Stomach (tissue), 9 donors: ENCODE results near the gene ATP1B3. TPM values are rescaled to one million over a fixed set of nuclear protein-coding genes. Genes with fewer than 3 reads are reported as not detected.

Experiments used
- DNase-seq, 2 donors: peaks; one replicate each; pipeline versions ENCODE4 v3.0.0 to v3.0.0-alpha.2; 2013 to 2019
- H3K27ac ChIP-seq, 5 donors: fragments of 200-600 bp in 4 of 5; sonication (generic) in 4 of 5; one replicate each; pipeline ENCODE4 v1.5.1; 2013 to 2019; ENCODE audit warnings: mild to moderate bottlenecking in 1 of 5, moderate library complexity in 1 of 5
- H3K27me3 ChIP-seq, 3 donors: fragments of 200-600 bp; sonication (generic); one replicate each; pipeline ENCODE4 v1.5.1; 2017 to 2019; ENCODE audit warnings: mixed run types in 1 of 3
- H3K36me3 ChIP-seq, 4 donors: fragments of 200-600 bp; sonication (generic); 1 replicate in 3 of 4; 2 replicates in 1 of 4; pipeline ENCODE4 v1.5.1; 2016 to 2019
- H3K4me1 ChIP-seq, 4 donors: fragments of 200-600 bp; sonication (generic); one replicate each; pipeline ENCODE4 v1.5.1; 2016 to 2019
- H3K4me3 ChIP-seq, 4 donors: fragments of 200-600 bp; sonication (generic) in 3 of 4; one replicate each; pipeline ENCODE4 v1.5.1; 2016 to 2019; ENCODE audit warnings: mild to moderate bottlenecking in 1 of 4
- H3K9me3 ChIP-seq, 4 donors: fragments of 200-600 bp; sonication (generic); one replicate each; pipeline ENCODE4 v1.5.1; 2016 to 2019
- EP300 ChIP-seq: sonication (generic); formaldehyde crosslinking; IDR thresholded peaks from one replicate; pipeline ENCODE4 v1.6.1; 2017; ENCODE audit warnings: antibody characterized with exemption
- POLR2A ChIP-seq, 4 donors: fragments of 450-650 bp; IDR thresholded peaks; one replicate each; pipeline ENCODE4 v1.6.1; 2016; ENCODE audit warnings: antibody characterized with exemption in 4 of 4, control low read depth in 2 of 4, mild to moderate bottlenecking in 1 of 4, moderate library complexity in 1 of 4
- POLR2AphosphoS5 ChIP-seq, 3 donors: sonication (generic); formaldehyde crosslinking; IDR thresholded peaks; one replicate each; pipeline ENCODE4 v1.6.1; 2016; ENCODE audit warnings: antibody characterized with exemption in 3 of 3
- WGBS, 5 donors: extraction: QIAGEN DNeasy Blood & Tissue Kit in 3 of 5; methylation state at CpG; one replicate each; pipeline versions ENCODE4 v1.1.5 to v1.1.7; 2013 to 2018; 5-methylcytosine and 5-hydroxymethylcytosine counted together
- intact Hi-C: fragments of 100-400 bp; cut with DNase I; formaldehyde crosslinking; loops from one replicate; pipeline ENCODE4 v1.15.1; 2023; ENCODE audit warnings: low total_unique reads
- polyA plus RNA-seq, 3 donors: library from polyadenylated mRNA; stranded (reverse); fragments of 200-250 nt; gene quantifications; one replicate each; pipeline ENCODE4 v1.2.3, GENCODE V29; 2013
- total RNA-seq, 5 donors: library from RNA; depleted of rRNA; stranded (reverse); fragments of >200 nt; gene quantifications; one replicate each; pipeline versions ENCODE4 v1.1.0 to v1.2.3, GENCODE V29; 2014 to 2016
- TF ChIP-seq, protein P1 (sequence below), 7 experiments: fragments of 450-650 bp in 4 of 7; fragments of 200-600 bp in 3 of 7; sonication (generic) in 3 of 7; IDR thresholded peaks; one replicate each; pipeline ENCODE4 v1.5.1; 2016 to 2019; ENCODE audit warnings: antibody characterized with exemption in 7 of 7, control low read depth in 2 of 7, mild to moderate bottlenecking in 1 of 7
- donor health status: healthy with polysubstance abuse.
- donor health status: Bipolar disorder and iron deficiency.
- donor health status: healthy.

The ATP1B3 gene
- total and polyA plus RNA-seq, 8 donors, result 19.6 to 122 (median 47.5) TPM

DNA sequence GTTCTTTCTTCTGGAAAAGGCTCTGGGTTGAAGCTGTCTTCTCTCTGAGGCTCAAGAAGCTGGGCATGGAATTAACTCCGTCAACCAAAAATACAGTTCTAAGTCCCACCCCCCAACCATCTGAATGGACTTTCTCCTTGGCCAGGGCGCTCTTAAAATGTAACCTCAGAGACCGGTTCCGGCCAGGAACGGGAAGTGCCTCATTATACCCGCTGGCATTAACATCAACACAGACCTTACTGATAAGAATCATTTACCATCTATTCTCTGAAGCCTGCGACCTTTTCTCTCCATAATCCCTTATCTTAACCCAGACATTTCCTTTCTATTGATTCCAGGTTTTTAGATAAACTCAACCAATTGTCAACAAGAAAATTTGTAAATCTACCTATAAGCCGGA lies 64.7 kb downstream of the ATP1B3 start:
- intact Hi-C loops, result no loop called here
- Histone ChIP-seq H3K27me3 (no peaks in the 10 kb centered on the region), H3K27ac (peak overlapping the region in 1 of 5 donors; percentile 60), H3K4me1 (peaks cover 15 to 27% (median 18%) of the 10 kb centered on the region in 4 donors), H3K4me3 (no peak overlapping the region), H3K9me3 (no peaks in the 10 kb centered on the region), H3K36me3 (peaks cover 0 to 6% (median 0%) of the 10 kb centered on the region in 4 donors)
- TF ChIP-seq, protein P1, sequence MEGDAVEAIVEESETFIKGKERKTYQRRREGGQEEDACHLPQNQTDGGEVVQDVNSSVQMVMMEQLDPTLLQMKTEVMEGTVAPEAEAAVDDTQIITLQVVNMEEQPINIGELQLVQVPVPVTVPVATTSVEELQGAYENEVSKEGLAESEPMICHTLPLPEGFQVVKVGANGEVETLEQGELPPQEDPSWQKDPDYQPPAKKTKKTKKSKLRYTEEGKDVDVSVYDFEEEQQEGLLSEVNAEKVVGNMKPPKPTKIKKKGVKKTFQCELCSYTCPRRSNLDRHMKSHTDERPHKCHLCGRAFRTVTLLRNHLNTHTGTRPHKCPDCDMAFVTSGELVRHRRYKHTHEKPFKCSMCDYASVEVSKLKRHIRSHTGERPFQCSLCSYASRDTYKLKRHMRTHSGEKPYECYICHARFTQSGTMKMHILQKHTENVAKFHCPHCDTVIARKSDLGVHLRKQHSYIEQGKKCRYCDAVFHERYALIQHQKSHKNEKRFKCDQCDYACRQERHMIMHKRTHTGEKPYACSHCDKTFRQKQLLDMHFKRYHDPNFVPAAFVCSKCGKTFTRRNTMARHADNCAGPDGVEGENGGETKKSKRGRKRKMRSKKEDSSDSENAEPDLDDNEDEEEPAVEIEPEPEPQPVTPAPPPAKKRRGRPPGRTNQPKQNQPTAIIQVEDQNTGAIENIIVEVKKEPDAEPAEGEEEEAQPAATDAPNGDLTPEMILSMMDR (IDR thresholded peaks at IDR 0.05), result no peak
- no peak for TF ChIP-seq EP300
- TF ChIP-seq POLR2AphosphoS5 (IDR thresholded peaks at IDR 0.05), result no peak
- TF ChIP-seq POLR2A (IDR thresholded peaks at IDR 0.05), result no peak
- DNase-seq, result peak in 1 of 2 donors; percentile 32
- 28 to 65% (median 34%) methylated on average over 8 of the region's 8 CpGs for WGBS, 5 donors

DNA sequence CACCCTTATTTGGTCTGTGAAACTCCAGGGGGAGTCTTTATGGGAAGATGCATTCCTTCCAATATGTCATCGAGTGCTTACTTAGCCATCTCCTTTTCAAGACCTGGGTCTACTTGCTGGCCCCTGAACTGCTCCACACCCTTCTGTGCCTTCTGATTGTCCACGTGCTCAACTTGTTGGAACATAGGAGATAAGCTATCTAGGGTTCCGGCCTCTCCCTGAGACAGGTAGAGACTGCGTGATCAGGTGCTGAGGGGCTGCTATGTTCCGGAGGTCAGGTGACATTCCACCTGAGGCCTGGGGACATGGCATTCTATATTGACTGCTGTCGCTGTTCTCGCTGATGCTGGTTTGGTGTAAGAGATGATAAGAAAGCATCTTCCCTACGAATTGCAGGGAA lies 65.6 kb downstream of the ATP1B3 start:
- Histone ChIP-seq H3K27me3 (no peaks in the 10 kb centered on the region), H3K4me3 (no peak overlapping the region), H3K4me1 (peaks cover 15 to 27% (median 18%) of the 10 kb centered on the region in 4 donors), H3K36me3 (peaks cover 0 to 6% (median 0%) of the 10 kb centered on the region in 4 donors), H3K9me3 (no peaks in the 10 kb centered on the region), H3K27ac (no peak overlapping the region)
- WGBS, 5 donors, result 39 to 70% (median 46%) methylated on average over 8 of the region's 8 CpGs
- peak in 1 of 2 donors; percentile 64 for DNase-seq
- intact Hi-C loops, result no loop called here
- TF ChIP-seq EP300 (no peak), POLR2A (IDR thresholded peaks at IDR 0.05) (no peak), POLR2AphosphoS5 (IDR thresholded peaks at IDR 0.05) (peak in 1 of 3 donors; percentile 10)
- TF ChIP-seq, protein P1 (IDR thresholded peaks at IDR 0.05), result no peak

DNA sequence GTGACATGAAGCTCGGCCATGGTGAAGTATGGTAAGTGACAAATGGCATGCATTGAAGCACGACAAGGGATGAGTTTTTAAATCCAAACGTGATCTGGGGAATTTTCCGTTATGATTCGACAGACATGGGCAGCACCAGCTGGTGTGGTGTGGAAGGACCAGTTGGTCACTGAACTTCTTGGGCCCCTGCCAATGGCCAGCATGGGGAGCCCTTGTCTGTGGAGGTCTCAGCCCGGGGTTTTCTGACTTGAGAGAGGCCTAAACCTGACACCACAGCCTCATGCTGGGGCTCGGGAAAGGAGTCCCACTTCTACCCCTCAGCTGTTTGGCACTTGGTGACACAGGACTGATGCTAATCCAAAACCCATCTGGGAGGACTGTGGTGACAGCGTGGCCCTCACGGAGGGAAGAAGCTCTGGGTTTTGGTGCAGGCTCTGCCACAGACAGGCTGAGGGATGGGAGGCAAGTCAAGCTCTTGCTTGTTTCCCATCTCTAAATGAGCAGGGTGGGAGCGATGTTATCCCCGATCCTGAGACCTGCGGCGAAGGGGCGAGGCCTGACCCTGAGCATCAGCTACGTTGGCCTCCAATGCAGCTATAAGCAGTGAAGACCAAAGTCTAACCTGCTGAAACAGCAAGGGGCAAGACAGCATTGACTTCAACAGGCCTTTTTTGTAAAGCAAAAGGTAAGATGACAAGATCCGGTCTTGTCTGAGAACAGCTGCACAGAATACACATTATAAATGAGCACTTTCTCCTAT lies 69.5 kb downstream of the ATP1B3 start:
- Histone ChIP-seq H3K27ac (no peak overlapping the region), H3K27me3 (no peaks in the 10 kb centered on the region), H3K36me3 (peaks cover 0 to 18% (median 8%) of the 10 kb centered on the region in 4 donors), H3K4me1 (peaks cover 4 to 15% (median 11%) of the 10 kb centered on the region in 4 donors), H3K4me3 (no peak overlapping the region), H3K9me3 (no peaks in the 10 kb centered on the region)
- no peak for DNase-seq
- 91 to 93% (median 92%) methylated on average over 14 to 16 of the region's 16 CpGs for WGBS, 5 donors
- intact Hi-C loops, result no loop called here
- TF ChIP-seq POLR2A (IDR thresholded peaks at IDR 0.05), result no peak
- TF ChIP-seq, protein P1 (IDR thresholded peaks at IDR 0.05), result no peak
- TF ChIP-seq POLR2AphosphoS5 (IDR thresholded peaks at IDR 0.05), result no peak
- TF ChIP-seq EP300, result no peak

DNA sequence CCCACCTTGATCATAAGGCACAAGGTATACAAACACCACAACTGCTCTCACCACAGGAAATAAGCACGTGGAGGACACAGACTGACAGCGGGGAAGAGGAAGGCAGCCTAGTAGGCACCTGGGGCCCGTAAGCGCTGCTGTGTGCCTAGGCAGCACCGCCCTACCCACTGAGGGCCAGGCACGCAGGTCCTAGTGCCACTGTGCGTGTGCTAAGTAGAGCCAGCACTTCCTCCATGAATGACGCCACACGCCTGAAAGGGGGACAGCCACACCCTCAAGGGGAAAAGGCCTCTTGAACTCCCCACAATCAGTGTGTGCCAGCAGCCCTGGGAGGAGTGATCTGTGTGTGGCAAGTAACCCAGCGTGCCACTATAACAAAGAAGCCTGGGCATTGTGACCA lies 73.0 kb downstream of the ATP1B3 start:
- 89 to 98% (median 91%) methylated on average over 9 to 10 of the region's 10 CpGs for WGBS, 5 donors
- Histone ChIP-seq H3K4me1 (peaks cover 0 to 2% (median 0%) of the 10 kb centered on the region in 4 donors), H3K27ac (no peak overlapping the region), H3K27me3 (no peaks in the 10 kb centered on the region), H3K4me3 (no peak overlapping the region), H3K9me3 (no peaks in the 10 kb centered on the region), H3K36me3 (peaks cover 0 to 42% (median 30%) of the 10 kb centered on the region in 4 donors)
- DNase-seq, result no peak
- TF ChIP-seq POLR2AphosphoS5 (IDR thresholded peaks at IDR 0.05) (no peak), EP300 (no peak), POLR2A (IDR thresholded peaks at IDR 0.05) (no peak)
- TF ChIP-seq, protein P1 (IDR thresholded peaks at IDR 0.05), result no peak
- intact Hi-C loops, result no loop called here
